Prostate gland (tissue), 2 donors: ENCODE results near the gene CLEC9A.

Experiments
- POLR2A ChIP-seq: fragments of 450-650 bp; IDR thresholded peaks from one replicate; pipeline ENCODE4 v1.6.1; 2016; ENCODE audit warnings: antibody characterized with exemption, mild to moderate bottlenecking
- POLR2AphosphoS5 ChIP-seq: sonication (generic); formaldehyde crosslinking; IDR thresholded peaks from one replicate; pipeline ENCODE4 v1.6.1; 2017; ENCODE audit warnings: antibody characterized with exemption
- TF ChIP-seq, protein P1 (sequence below), 4 experiments: fragments of 200-600 bp in 2 of 4; fragments of 450-650 bp in 2 of 4; sonication (generic) in 2 of 4; IDR thresholded peaks; 1 replicate in 3 of 4; 2 replicates in 1 of 4; pipeline ENCODE4 v1.5.1; 2016 to 2019; ENCODE audit warnings: antibody characterized with exemption in 4 of 4, mild to moderate bottlenecking in 2 of 4, moderate library complexity in 2 of 4

GRCh38 chr12:10027311-10027710 is 3.2 kb upstream of the CLEC9A start:
- TF ChIP-seq, protein P1, sequence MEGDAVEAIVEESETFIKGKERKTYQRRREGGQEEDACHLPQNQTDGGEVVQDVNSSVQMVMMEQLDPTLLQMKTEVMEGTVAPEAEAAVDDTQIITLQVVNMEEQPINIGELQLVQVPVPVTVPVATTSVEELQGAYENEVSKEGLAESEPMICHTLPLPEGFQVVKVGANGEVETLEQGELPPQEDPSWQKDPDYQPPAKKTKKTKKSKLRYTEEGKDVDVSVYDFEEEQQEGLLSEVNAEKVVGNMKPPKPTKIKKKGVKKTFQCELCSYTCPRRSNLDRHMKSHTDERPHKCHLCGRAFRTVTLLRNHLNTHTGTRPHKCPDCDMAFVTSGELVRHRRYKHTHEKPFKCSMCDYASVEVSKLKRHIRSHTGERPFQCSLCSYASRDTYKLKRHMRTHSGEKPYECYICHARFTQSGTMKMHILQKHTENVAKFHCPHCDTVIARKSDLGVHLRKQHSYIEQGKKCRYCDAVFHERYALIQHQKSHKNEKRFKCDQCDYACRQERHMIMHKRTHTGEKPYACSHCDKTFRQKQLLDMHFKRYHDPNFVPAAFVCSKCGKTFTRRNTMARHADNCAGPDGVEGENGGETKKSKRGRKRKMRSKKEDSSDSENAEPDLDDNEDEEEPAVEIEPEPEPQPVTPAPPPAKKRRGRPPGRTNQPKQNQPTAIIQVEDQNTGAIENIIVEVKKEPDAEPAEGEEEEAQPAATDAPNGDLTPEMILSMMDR (IDR thresholded peaks at IDR 0.05), result no peak
- no peak for TF ChIP-seq POLR2A
- TF ChIP-seq POLR2AphosphoS5, result no peak
